CMK (cell line): ENCODE results near the gene RGSL1.

ENCODE experiments used
- DNase-seq: peaks from one replicate; pipeline ENCODE4 v3.0.0-alpha.2; 2010; ENCODE audit warnings: low read depth

The RGSL1 gene

GRCh38 chr1:182549346-182549745 is 99.4 kb downstream of the RGSL1 start:
- no peak for DNase-seq

- no peak for DNase-seq
Measured at GRCh38 chr1:182549811-182550210, 99.9 kb downstream of the RGSL1 start.

GRCh38 chr1:182552527-182552926 is 102.6 kb downstream of the RGSL1 start:
- no peak for DNase-seq

- no peak for DNase-seq
Measured at GRCh38 chr1:182555493-182555892, 105.5 kb downstream of the RGSL1 start.

- DNase-seq = no peak
Measured at GRCh38 chr1:182556279-182556678, 106.3 kb downstream of the RGSL1 start.

GRCh38 chr1:182560392-182560984 is 110.5 kb downstream of the RGSL1 start:
- no peak for DNase-seq

- DNase-seq = no peak
Measured at GRCh38 chr1:182561456-182561855, 111.5 kb downstream of the RGSL1 start.

- no peak for DNase-seq
Measured at GRCh38 chr1:182563095-182563494, 113.1 kb downstream of the RGSL1 start.

GRCh38 chr1:182564406-182565004 is 114.6 kb downstream of the RGSL1 start:
- no peak for DNase-seq

GRCh38 chr1:182565537-182565936 is 115.6 kb downstream of the RGSL1 start:
- DNase-seq = no peak

GRCh38 chr1:182567629-182568028 is 117.7 kb downstream of the RGSL1 start:
- no peak for DNase-seq

GRCh38 chr1:182568647-182569284 is 118.8 kb downstream of the RGSL1 start:
- no peak for DNase-seq

- no peak for DNase-seq
Measured at GRCh38 chr1:182569939-182570610, 120.1 kb downstream of the RGSL1 start.

GRCh38 chr1:182570611-182570970 is 120.6 kb downstream of the RGSL1 start:
- no peak for DNase-seq

GRCh38 chr1:182574156-182574555 is 124.2 kb downstream of the RGSL1 start:
- no peak for DNase-seq

GRCh38 chr1:182575540-182576149 is 125.7 kb downstream of the RGSL1 start:
- DNase-seq = no peak

GRCh38 chr1:182580736-182581135 is 130.8 kb downstream of the RGSL1 start:
- no peak for DNase-seq

- no peak for DNase-seq
Measured at GRCh38 chr1:182584746-182585145, 134.8 kb downstream of the RGSL1 start.

- DNase-seq = no peak
Measured at GRCh38 chr1:182586380-182586779, 136.4 kb downstream of the RGSL1 start.

GRCh38 chr1:182587093-182587492 is 137.1 kb downstream of the RGSL1 start:
- no peak for DNase-seq

GRCh38 chr1:182587666-182588499 is 137.9 kb downstream of the RGSL1 start:
- DNase-seq = no peak
